Neural progenitor cell (in vitro differentiated cells): ENCODE measurements around the gene CYTH3. TPM values are rescaled to one million over a fixed set of nuclear protein-coding genes. Genes with fewer than 3 reads are reported as not detected.

Experiments used
- DNase-seq: peaks from one replicate; pipeline ENCODE4 v3.0.0-alpha.2; 2016; ENCODE audit warnings: low spot score
- H2AFZ ChIP-seq: fragments of 200-600 bp; sonication (generic); replicated peaks from 2 replicates; pipeline ENCODE4 v1.6.1; 2016; ENCODE audit warnings: antibody characterized with exemption
- H3F3A ChIP-seq: fragments of 200-600 bp; sonication (generic); 2 replicates; pipeline ENCODE4 v1.6.1; 2016; ENCODE audit warnings: antibody characterized with exemption, low read depth
- H3K27ac ChIP-seq: fragments of 200-600 bp; sonication (generic); 2 replicates; pipeline ENCODE4 v1.5.1; 2016; ENCODE audit warnings: mild to moderate bottlenecking
- H3K27me3 ChIP-seq: fragments of 200-600 bp; sonication (generic); 2 replicates; pipeline ENCODE4 v1.6.1; 2016; ENCODE audit warnings: mild to moderate bottlenecking, moderate library complexity
- H3K36me3 ChIP-seq: fragments of 200-600 bp; sonication (generic); 2 replicates; pipeline ENCODE4 v1.5.1; 2016
- H3K4me1 ChIP-seq: fragments of 200-600 bp; sonication (generic); 2 replicates; pipeline ENCODE4 v1.6.1; 2016; ENCODE audit warnings: mixed run types
- H3K4me2 ChIP-seq: fragments of 200-600 bp; sonication (generic); 2 replicates; pipeline ENCODE4 v1.6.1; 2016
- H3K4me3 ChIP-seq: fragments of 200-600 bp; sonication (generic); 2 replicates; pipeline ENCODE4 v1.5.1; 2016
- H3K79me2 ChIP-seq: fragments of 200-600 bp; sonication (generic); 2 replicates; pipeline ENCODE4 v1.6.1; 2016; ENCODE audit warnings: low read depth
- H3K9ac ChIP-seq: fragments of 200-600 bp; sonication (generic); 2 replicates; pipeline ENCODE4 v1.6.1; 2016
- H3K9me3 ChIP-seq: fragments of 200-600 bp; sonication (generic); 2 replicates; pipeline ENCODE4 v1.5.1; 2016; ENCODE audit warnings: low read depth
- H4K20me1 ChIP-seq: fragments of 200-600 bp; sonication (generic); 2 replicates; pipeline ENCODE4 v1.6.1; 2016; ENCODE audit warnings: low read depth
- H3K27ac Mint-ChIP-seq: 3 replicates; pipeline ENCODE4 v1.8.0; 2021; ENCODE audit warnings: mixed read lengths
- H3K27me3 Mint-ChIP-seq: 2 replicates; pipeline ENCODE4 v1.8.0; 2022; ENCODE audit warnings: low read depth, mild to moderate bottlenecking, inconsistent platforms, moderate library complexity, mixed read lengths; ENCODE audit not compliant: insufficient read depth
- H3K36me3 Mint-ChIP-seq: 3 replicates; pipeline ENCODE4 v1.8.0; 2021; ENCODE audit warnings: mixed read lengths
- H3K4me1 Mint-ChIP-seq: 3 replicates; pipeline ENCODE4 v1.8.0; 2021; ENCODE audit warnings: mixed read lengths
- H3K4me3 Mint-ChIP-seq: 3 replicates; pipeline ENCODE4 v1.8.0; 2021; ENCODE audit warnings: mild to moderate bottlenecking, moderate library complexity, mixed read lengths
- H3K9me3 Mint-ChIP-seq: 3 replicates; pipeline ENCODE4 v1.8.0; 2020; ENCODE audit warnings: mixed read lengths
- CTCF ChIP-seq: fragments of 200-600 bp; sonication (generic); IDR thresholded peaks from 2 replicates; pipeline ENCODE4 v1.5.1; 2017; ENCODE audit warnings: antibody characterized with exemption, mild to moderate bottlenecking
- EZH2 ChIP-seq: fragments of 200-600 bp; sonication (generic); IDR thresholded peaks from 2 replicates; pipeline ENCODE4 v1.6.1; 2017; ENCODE audit warnings: antibody characterized with exemption, mild to moderate bottlenecking, moderate library complexity
- EZH2phosphoT487 ChIP-seq: fragments of 200-600 bp; sonication (generic); IDR thresholded peaks from 2 replicates; pipeline ENCODE4 v1.6.1; 2017; ENCODE audit warnings: antibody characterized with exemption
- total RNA-seq: library from RNA; depleted of rRNA; stranded (reverse); fragments of >200 nt; gene quantifications from 2 replicates; pipeline ENCODE4 v1.2.3, GENCODE V29; 2015; ENCODE audit warnings: low replicate concordance

The CYTH3 gene
- total RNA-seq, 1 donor from 2014 or later = 10.9 TPM

DNA sequence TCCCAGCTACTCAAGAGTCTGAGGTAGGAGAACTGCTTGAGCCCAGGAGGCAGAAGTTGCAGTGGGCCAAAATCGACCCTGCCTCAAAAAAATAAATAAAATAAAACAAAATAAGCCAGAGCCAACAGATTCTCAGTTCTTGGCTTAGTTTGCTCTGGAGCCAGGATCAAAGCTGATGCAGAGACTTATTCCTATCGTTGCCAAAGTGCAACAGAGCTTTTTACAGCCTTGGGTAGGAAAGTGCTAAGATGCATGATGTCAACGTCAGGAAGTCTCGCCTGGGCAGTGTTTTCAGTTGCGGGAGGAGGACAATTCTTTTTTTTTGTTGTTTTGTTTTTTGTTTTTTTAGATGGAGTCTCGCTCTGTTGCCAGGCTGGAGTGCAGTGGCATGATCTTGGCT is 43.8 kb upstream of the CYTH3 start:
- no peak overlapping the region for H2AFZ ChIP-seq
- no peaks in the 10 kb centered on the region for H4K20me1 ChIP-seq
- no peak for DNase-seq
- no peaks in the 10 kb centered on the region for H3K9me3 Mint-ChIP-seq
- H3K9ac ChIP-seq = no peak overlapping the region
- H3F3A ChIP-seq = no peaks in the 10 kb centered on the region
- H3K36me3 Mint-ChIP-seq = no peaks in the 10 kb centered on the region
- H3K4me2 ChIP-seq = no peak overlapping the region
- H3K79me2 ChIP-seq = no peaks in the 10 kb centered on the region
- TF ChIP-seq CTCF (no peak), EZH2 (no peak), EZH2phosphoT487 (no peak)
- no peak overlapping the region for H3K27ac ChIP-seq
- no peaks in the 10 kb centered on the region for H3K9me3 ChIP-seq
- no peak overlapping the region for H3K27ac Mint-ChIP-seq
- H3K36me3 ChIP-seq = no peaks in the 10 kb centered on the region
- no peaks in the 10 kb centered on the region for H3K4me1 ChIP-seq
- no peaks in the 10 kb centered on the region for H3K27me3 ChIP-seq
- H3K4me3 ChIP-seq = no peak overlapping the region
- no peak overlapping the region for H3K4me3 Mint-ChIP-seq
- H3K27me3 Mint-ChIP-seq = peaks cover 8% of the 10 kb centered on the region
- H3K4me1 Mint-ChIP-seq = peaks cover 9% of the 10 kb centered on the region

DNA sequence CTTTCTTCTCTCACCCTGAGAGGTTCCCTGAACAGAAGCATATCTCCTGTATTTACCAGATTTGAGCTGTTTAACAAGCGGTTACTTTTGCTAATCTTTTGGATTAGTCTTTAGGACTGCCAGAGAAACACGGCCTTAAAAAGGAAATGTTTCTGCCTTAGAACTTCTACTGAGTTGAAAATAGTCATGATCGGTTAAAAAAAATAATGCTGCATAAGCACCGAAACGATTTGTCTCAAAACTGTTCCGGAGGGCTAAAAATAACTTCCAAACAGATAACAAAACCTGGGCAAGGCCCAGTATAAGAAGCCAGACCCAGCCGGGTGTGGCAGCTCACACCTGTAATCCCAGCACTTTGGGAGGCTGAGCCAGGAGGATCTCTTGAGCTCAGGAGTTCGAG is 43.3 kb upstream of the CYTH3 start:
- Mint-ChIP-seq H3K36me3 (no peaks in the 10 kb centered on the region), H3K4me3 (no peak overlapping the region), H3K9me3 (no peaks in the 10 kb centered on the region), H3K27ac (no peak overlapping the region), H3K27me3 (peaks cover 8% of the 10 kb centered on the region), H3K4me1 (peaks cover 9% of the 10 kb centered on the region)
- H3F3A ChIP-seq = no peaks in the 10 kb centered on the region
- H2AFZ ChIP-seq = no peak overlapping the region
- H4K20me1 ChIP-seq = no peaks in the 10 kb centered on the region
- no peaks in the 10 kb centered on the region for H3K27me3 ChIP-seq
- no peak for TF ChIP-seq CTCF
- no peak for TF ChIP-seq EZH2phosphoT487
- TF ChIP-seq EZH2 = no peak
- H3K4me2 ChIP-seq = no peak overlapping the region
- no peaks in the 10 kb centered on the region for H3K79me2 ChIP-seq
- H3K9me3 ChIP-seq = no peaks in the 10 kb centered on the region
- H3K9ac ChIP-seq = no peak overlapping the region
- H3K27ac ChIP-seq = no peak overlapping the region
- H3K36me3 ChIP-seq = no peaks in the 10 kb centered on the region
- H3K4me1 ChIP-seq = no peaks in the 10 kb centered on the region
- DNase-seq = no peak
- no peak overlapping the region for H3K4me3 ChIP-seq

- no peak overlapping the region for H3K4me3 ChIP-seq
- H4K20me1 ChIP-seq = no peaks in the 10 kb centered on the region
- H3F3A ChIP-seq = peaks cover 4% of the 10 kb centered on the region
- TF ChIP-seq EZH2 = no peak
- TF ChIP-seq CTCF = no peak
- TF ChIP-seq EZH2phosphoT487 = no peak
- H3K4me1 Mint-ChIP-seq = peaks cover 8% of the 10 kb centered on the region
- H3K79me2 ChIP-seq = no peaks in the 10 kb centered on the region
- H3K27ac ChIP-seq = no peak overlapping the region
- H3K27ac Mint-ChIP-seq = no peak overlapping the region
- H3K9ac ChIP-seq = no peak overlapping the region
- H3K27me3 Mint-ChIP-seq = peaks cover 6% of the 10 kb centered on the region
- no peak overlapping the region for H3K4me2 ChIP-seq
- H3K9me3 ChIP-seq = no peaks in the 10 kb centered on the region
- no peak overlapping the region for H3K4me3 Mint-ChIP-seq
- no peaks in the 10 kb centered on the region for H3K36me3 Mint-ChIP-seq
- H2AFZ ChIP-seq = no peak overlapping the region
- no peaks in the 10 kb centered on the region for H3K4me1 ChIP-seq
- H3K36me3 ChIP-seq = no peaks in the 10 kb centered on the region
- no peak for DNase-seq
- H3K9me3 Mint-ChIP-seq = no peaks in the 10 kb centered on the region
- no peaks in the 10 kb centered on the region for H3K27me3 ChIP-seq
These were observed 38.0 kb upstream of the CYTH3 start for GRCh38 chr7:6310271-6310993.
